ENCODE results near the gene DNAI2. TPM values are rescaled to one million over a fixed set of nuclear protein-coding genes. Genes with fewer than 3 reads are reported as not detected.

Gene DNAI2
- total RNA-seq, 1 experiment from 2014 or later, result not detected

- no peaks in the 10 kb centered on the region for H3K36me3 ChIP-seq (ENCODE audit: low read depth, low read length)
- no peak overlapping the region for H3K4me3 ChIP-seq (ENCODE audit: low read length)
- H3K4me1 ChIP-seq (ENCODE audit: insufficient read depth, low read length), result no peaks in the 10 kb centered on the region
- no peak overlapping the region for H2AFZ ChIP-seq (ENCODE audit: low read length)
- CTCF ChIA-PET, result no interaction called here
- POLR2A ChIA-PET (ENCODE audit: unreplicated experiment), result no interaction called here
- H3K27ac ChIP-seq (ENCODE audit: low read length), result no peak overlapping the region
- no peaks in the 10 kb centered on the region for H3F3A ChIP-seq (ENCODE audit: low read length, unreplicated experiment)
- H3K9me2 ChIP-seq (replicated peaks; ENCODE audit: low read length), result no peaks in the 10 kb centered on the region
- intact Hi-C loops (cut with micrococcal nuclease), result no loop called here
- TF ChIP-seq EZH2phosphoT487 (IDR thresholded peaks at IDR 0.05; ENCODE audit: borderline replicate concordance, low read length), result no peak
- TF ChIP-seq EZH2 (IDR thresholded peaks at IDR 0.05; ENCODE audit: low read length, unreplicated experiment), result no peak
- TF ChIP-seq CTCF (conservative IDR thresholded peaks at IDR 0.05; ENCODE audit: low read depth, low read length), result no peak
- DNase-seq, result no peak
- H3K9me3 ChIP-seq (ENCODE audit: low read length), result no peaks in the 10 kb centered on the region
- H3K9ac ChIP-seq (ENCODE audit: low read length), result no peak overlapping the region
- H3K27me3 ChIP-seq (ENCODE audit: low read length), result peaks cover 61% of the 10 kb centered on the region
- no peaks in the 10 kb centered on the region for H4K20me1 ChIP-seq (ENCODE audit: low read length)
- no TSS peak for BruUV-seq (replicated peaks)
- H3K79me2 ChIP-seq (ENCODE audit: low read length), result no peaks in the 10 kb centered on the region
- ATAC-seq, result no peak
- H3K4me2 ChIP-seq (ENCODE audit: low read length), result no peak overlapping the region
Observed at GRCh38 chr17:74324521-74324920, 50.5 kb downstream of the DNAI2 start.

GRCh38 chr17:74325376-74325742 lies 51.3 kb downstream of the DNAI2 start:
- ATAC-seq (no peak), DNase-seq (no peak)
- BruUV-seq (replicated peaks), result no TSS peak
- Histone ChIP-seq H3K9me2 (replicated peaks; ENCODE audit: low read length) (no peaks in the 10 kb centered on the region), H3K4me3 (ENCODE audit: low read length) (no peak overlapping the region), H3K9ac (ENCODE audit: low read length) (no peak overlapping the region), H3K27ac (ENCODE audit: low read length) (no peak overlapping the region), H3K4me1 (ENCODE audit: insufficient read depth, low read length) (no peaks in the 10 kb centered on the region), H4K20me1 (ENCODE audit: low read length) (no peaks in the 10 kb centered on the region), H2AFZ (ENCODE audit: low read length) (no peak overlapping the region), H3K4me2 (ENCODE audit: low read length) (no peak overlapping the region), H3F3A (ENCODE audit: low read length, unreplicated experiment) (no peaks in the 10 kb centered on the region), H3K79me2 (ENCODE audit: low read length) (no peaks in the 10 kb centered on the region), H3K36me3 (ENCODE audit: low read depth, low read length) (no peaks in the 10 kb centered on the region), H3K27me3 (ENCODE audit: low read length) (peaks cover 56% of the 10 kb centered on the region), H3K9me3 (ENCODE audit: low read length) (no peaks in the 10 kb centered on the region)
- CTCF ChIA-PET, result no interaction called here
- POLR2A ChIA-PET (ENCODE audit: unreplicated experiment), result no interaction called here
- intact Hi-C loops (cut with micrococcal nuclease), result no loop called here
- TF ChIP-seq EZH2phosphoT487 (IDR thresholded peaks at IDR 0.05; ENCODE audit: borderline replicate concordance, low read length), result no peak
- TF ChIP-seq EZH2 (IDR thresholded peaks at IDR 0.05; ENCODE audit: low read length, unreplicated experiment), result no peak
- TF ChIP-seq CTCF (conservative IDR thresholded peaks at IDR 0.05; ENCODE audit: low read depth, low read length), result no peak

- CTCF ChIA-PET, result no interaction called here
- TF ChIP-seq EZH2phosphoT487 (IDR thresholded peaks at IDR 0.05; ENCODE audit: borderline replicate concordance, low read length), result no peak
- no peak for TF ChIP-seq EZH2 (IDR thresholded peaks at IDR 0.05; ENCODE audit: low read length, unreplicated experiment)
- no peak for TF ChIP-seq CTCF (conservative IDR thresholded peaks at IDR 0.05; ENCODE audit: low read depth, low read length)
- H3K4me2 ChIP-seq (ENCODE audit: low read length), result no peak within 1 kb of the TSS
- no peaks in the 10 kb centered on the region for H3K9me2 ChIP-seq (replicated peaks; ENCODE audit: low read length)
- no peaks in the 10 kb centered on the region for H3K79me2 ChIP-seq (ENCODE audit: low read length)
- peaks cover 56% of the 10 kb centered on the region for H3K27me3 ChIP-seq (ENCODE audit: low read length)
- H3K36me3 ChIP-seq (ENCODE audit: low read depth, low read length), result no peaks in the 10 kb centered on the region
- H3K9me3 ChIP-seq (ENCODE audit: low read length), result no peaks in the 10 kb centered on the region
- no peak within 1 kb of the TSS for H2AFZ ChIP-seq (ENCODE audit: low read length)
- intact Hi-C loops (cut with micrococcal nuclease), result no loop called here
- no peak within 1 kb of the TSS for H3K4me3 ChIP-seq (ENCODE audit: low read length)
- ATAC-seq, result no peak
- POLR2A ChIA-PET (ENCODE audit: unreplicated experiment), result no interaction called here
- no peaks in the 10 kb centered on the region for H3F3A ChIP-seq (ENCODE audit: low read length, unreplicated experiment)
- no peaks in the 10 kb centered on the region for H4K20me1 ChIP-seq (ENCODE audit: low read length)
- BruUV-seq (replicated peaks), result no TSS peak
- no peak within 1 kb of the TSS for H3K9ac ChIP-seq (ENCODE audit: low read length)
- no peak for DNase-seq
- H3K27ac ChIP-seq (ENCODE audit: low read length), result no peak within 1 kb of the TSS
- no peaks in the 10 kb centered on the region for H3K4me1 ChIP-seq (ENCODE audit: insufficient read depth, low read length)
Observed at GRCh38 chr17:74325743-74326379, 51.8 kb downstream of the DNAI2 start, which contains the start of gene KIF19. KIF19 (plus strand) TSS chr17:74326226; CDS start chr17:74326350, 124 bp downstream.
